Measurements from ENCODE around the gene FMC1. TPM values are rescaled to one million over a fixed set of nuclear protein-coding genes. Genes with fewer than 3 reads are reported as not detected.

The FMC1 gene
- total RNA-seq, 2 donors from 2014 or later: 20.2 to 45.9 TPM

DNA sequence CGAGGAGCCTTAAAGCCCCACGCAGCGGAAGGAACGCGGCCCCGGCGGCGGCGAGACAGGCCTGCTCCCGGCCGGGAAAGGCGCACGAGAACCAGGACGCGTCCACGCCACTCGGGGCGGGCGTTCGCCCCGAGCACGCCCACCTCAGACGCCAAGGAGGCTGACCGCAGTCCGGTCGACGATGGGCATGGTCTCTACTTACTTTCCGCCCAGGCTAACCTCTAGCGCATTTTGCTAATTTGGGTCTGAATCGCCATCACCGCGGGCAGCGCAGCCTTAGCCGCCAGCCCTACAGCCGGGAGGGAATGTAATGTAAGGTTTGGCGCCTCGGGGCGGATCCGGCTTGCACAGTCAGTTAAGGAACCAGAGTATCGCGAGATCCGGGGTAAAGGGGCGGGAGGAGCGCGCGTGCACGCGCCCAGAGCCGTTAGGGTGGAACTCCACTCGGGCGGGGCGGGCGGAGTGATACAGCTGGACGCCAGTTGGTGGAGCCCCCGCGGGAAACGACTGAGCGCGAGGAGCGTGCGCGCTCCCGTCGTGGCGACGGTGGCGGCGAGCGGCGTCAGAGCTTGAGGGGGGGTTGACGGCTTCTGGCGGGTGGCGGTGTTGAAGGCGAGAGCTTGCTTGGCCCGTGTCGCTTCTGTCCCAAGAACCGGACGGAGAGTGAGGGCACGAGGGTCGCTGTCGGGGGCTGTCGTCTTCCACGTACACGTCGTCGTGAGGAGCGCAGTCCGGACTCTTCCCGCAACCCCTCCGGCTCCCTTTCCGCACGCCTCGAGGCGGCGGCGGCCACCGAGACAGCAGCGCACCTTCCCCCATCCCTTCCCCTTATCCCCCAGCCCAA lies 18.5 kb downstream of the FMC1 start, which contains the start of gene LUC7L2:
Gene LUC7L2 (plus strand): TSS at position 529 of the 844 bp plus-strand sequence. CDS start 368 bp downstream, outside the sequence.
- Histone ChIP-seq H3K4me3 (peak within 1 kb of the TSS; percentile 93 to 98), H3K9me3 (no peaks in the 10 kb centered on the region), H3K27me3 (no peaks in the 10 kb centered on the region), H3K36me3 (no peaks in the 10 kb centered on the region), H3K4me1 (peaks cover 0 to 40% of the 10 kb centered on the region in 2 donors), H3K27ac (peak within 1 kb of the TSS; percentile 100)
- peak; percentile 100 for DNase-seq (ENCODE audit: low spot score)
- no peak for TF ChIP-seq CTCF (IDR thresholded peaks at IDR 0.05)

GRCh38 chr7:139360210-139360947 lies 19.2 kb downstream of the FMC1 start:
- peak overlapping the region; percentile 100 for H3K27ac ChIP-seq
- H3K4me1 ChIP-seq: peaks cover 0 to 40% of the 10 kb centered on the region in 2 donors
- peak; percentile 98 for DNase-seq (ENCODE audit: low spot score)
- H3K27me3 ChIP-seq: no peaks in the 10 kb centered on the region
- no peaks in the 10 kb centered on the region for H3K36me3 ChIP-seq
- no peaks in the 10 kb centered on the region for H3K9me3 ChIP-seq
- peak overlapping the region; percentile 93 to 98 for H3K4me3 ChIP-seq
- TF ChIP-seq CTCF (IDR thresholded peaks at IDR 0.05): no peak

- H3K4me1 ChIP-seq: peaks cover 0 to 40% of the 10 kb centered on the region in 2 donors
These were observed 19.8 kb downstream of the FMC1 start for GRCh38 chr7:139360948-139361307.

GRCh38 chr7:139361523-139361922 lies 20.4 kb downstream of the FMC1 start:
- H3K27me3 ChIP-seq: no peaks in the 10 kb centered on the region
- peaks cover 0 to 41% of the 10 kb centered on the region in 2 donors for H3K4me1 ChIP-seq
- H3K27ac ChIP-seq: peak overlapping the region; percentile 100
- H3K4me3 ChIP-seq: peak overlapping the region; percentile 93 to 98
- TF ChIP-seq CTCF (IDR thresholded peaks at IDR 0.05): no peak
- no peaks in the 10 kb centered on the region for H3K9me3 ChIP-seq
- DNase-seq (ENCODE audit: low spot score): no peak
- no peaks in the 10 kb centered on the region for H3K36me3 ChIP-seq

More at GRCh38 chr7:139360948-139361307, 19.8 kb downstream of the FMC1 start:
- peak overlapping the region; percentile 100 for H3K27ac ChIP-seq
- no peaks in the 10 kb centered on the region for H3K27me3 ChIP-seq
- H3K9me3 ChIP-seq: no peaks in the 10 kb centered on the region
- H3K36me3 ChIP-seq: no peaks in the 10 kb centered on the region
- peak overlapping the region; percentile 93 to 98 for H3K4me3 ChIP-seq
- no peak for TF ChIP-seq CTCF (IDR thresholded peaks at IDR 0.05)
- DNase-seq (ENCODE audit: low spot score): no peak

DNA sequence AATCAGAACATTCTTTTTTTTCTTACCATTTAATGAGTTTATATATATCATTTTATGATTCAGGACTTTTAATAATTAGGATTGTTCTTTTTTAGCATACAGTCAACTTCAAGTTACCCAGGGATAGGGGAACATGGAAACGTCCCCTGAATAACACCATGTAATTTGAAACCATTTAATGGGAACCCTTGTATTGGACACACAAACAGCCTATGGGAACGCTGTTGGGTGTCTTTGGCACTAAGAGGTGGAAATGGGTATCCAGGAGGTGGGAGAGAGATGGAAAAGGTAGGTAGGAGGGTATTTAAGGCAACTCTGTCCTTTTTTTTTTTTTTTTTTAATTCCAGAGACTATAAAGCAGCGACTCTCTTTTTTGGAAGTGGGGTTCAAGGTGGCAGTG lies 21.2 kb downstream of the FMC1 start:
- H3K36me3 ChIP-seq: no peaks in the 10 kb centered on the region
- H3K4me3 ChIP-seq: no peak overlapping the region
- no peak overlapping the region for H3K27ac ChIP-seq
- TF ChIP-seq CTCF (IDR thresholded peaks at IDR 0.05): no peak
- no peak for DNase-seq (ENCODE audit: low spot score)
- H3K27me3 ChIP-seq: no peaks in the 10 kb centered on the region
- H3K4me1 ChIP-seq: peaks cover 0 to 48% of the 10 kb centered on the region in 2 donors
- H3K9me3 ChIP-seq: no peaks in the 10 kb centered on the region

All from right atrium auricular region (tissue), 2 donors.